ENCODE measurements around the gene SCAP.

DNA sequence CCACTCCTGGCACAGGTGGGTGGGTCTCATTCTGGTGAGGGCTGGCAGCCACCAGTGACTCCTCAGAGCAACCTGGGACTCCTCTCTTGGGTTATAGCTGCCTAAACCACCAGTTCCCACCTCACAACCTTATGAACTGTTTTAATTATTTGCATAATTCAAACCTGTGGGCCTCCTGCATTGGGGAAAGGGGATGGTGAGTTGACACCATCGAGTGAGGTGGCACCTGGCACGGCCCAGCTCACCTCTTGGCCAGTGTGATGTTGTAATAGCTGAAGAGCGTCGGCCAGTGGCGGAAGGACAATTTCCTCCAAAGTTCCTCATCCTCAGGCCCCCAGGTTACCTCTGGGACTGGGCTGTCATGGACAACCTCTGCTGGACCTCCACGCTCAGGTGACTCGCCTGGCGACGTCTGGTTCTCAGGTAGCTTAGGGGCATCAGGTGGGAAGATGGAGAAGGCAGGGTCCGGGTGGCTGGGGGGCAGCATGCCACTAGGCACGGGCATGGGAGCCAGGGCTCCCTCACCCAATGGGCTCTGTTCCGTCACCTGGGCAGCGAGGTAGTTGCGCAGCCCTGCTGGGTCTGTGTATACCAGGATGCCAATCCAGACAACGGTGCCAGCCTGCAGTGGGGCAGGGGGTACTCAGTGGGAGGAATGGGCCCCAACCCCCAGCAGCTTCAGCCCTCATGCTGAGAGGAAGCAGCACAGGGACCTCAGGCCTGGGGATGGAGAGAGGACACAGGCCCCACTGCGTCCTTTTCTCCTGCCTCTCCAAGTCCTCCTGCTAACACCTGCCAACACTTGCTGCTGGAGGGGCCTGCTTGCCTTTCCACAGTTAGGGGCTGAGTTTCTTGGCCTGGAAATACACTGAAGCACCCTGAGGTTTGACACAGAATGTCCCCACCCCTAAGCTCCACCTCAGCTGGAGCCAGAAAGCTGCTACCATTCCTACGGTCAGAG is 56.4 kb downstream of the SCAP start:
- TF ChIP-seq CTCF (IDR thresholded peaks at IDR 0.05; ENCODE audit: poor library complexity): no peak
- no peak for TF ChIP-seq EZH2 (IDR thresholded peaks at IDR 0.05; ENCODE audit: borderline replicate concordance)
- TF ChIP-seq EZH2phosphoT487 (IDR thresholded peaks at IDR 0.05; ENCODE audit: low read depth, severe bottlenecking, unreplicated experiment): no peak

Data from hepatocyte (in vitro differentiated cells).